Kidney tubule cell (primary cell): ENCODE measurements around the gene EDARADD.
A peak's percentile ranks its signal among the peaks of the same experiment; 100 is the strongest.
"Not testable (repeated sequence)": the region's sequence is repeated elsewhere in the genome, so short reads cannot be mapped to it uniquely, and the experiment has no call there.

Source experiments
- DNase-seq: peaks from one replicate; pipeline ENCODE4 v3.0.0-alpha.2; 2018; ENCODE audit warnings: low spot score

EDARADD gene

DNA sequence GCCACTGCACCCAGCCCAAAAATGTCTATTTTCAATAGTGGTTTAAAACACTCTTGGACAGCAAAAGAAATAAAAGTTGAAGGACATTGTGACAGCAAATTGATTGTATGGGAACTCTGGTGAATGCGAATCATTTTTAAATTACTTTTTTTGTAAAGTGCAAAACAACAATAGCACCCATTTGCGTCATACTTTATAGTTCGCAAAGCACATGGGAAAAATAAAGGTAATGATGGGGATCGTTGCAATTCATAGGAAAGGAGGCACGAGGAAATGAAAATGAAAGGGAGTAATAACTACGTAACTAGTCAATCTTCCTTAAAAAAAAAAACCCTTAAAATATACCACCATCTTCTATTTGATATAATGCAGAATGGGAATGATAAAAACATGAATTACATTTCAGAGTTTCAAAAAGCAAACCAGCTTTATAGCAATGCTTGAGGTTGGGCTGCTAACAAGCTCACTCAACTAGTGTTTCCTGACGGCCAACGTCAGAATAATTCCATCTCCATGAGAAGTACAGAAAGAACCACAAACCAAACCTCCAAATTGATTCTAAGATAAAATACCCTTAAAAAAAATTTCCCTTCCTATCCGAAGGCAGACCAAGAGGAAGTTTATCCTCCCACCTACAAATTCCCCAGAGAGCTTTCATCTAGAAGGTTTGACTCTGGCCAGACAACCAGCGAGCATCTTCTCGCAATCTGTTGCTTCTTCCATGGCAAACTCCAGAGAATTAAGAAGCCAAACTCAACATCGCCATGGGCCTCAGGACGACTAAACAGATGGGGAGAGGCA lies at the start of gene EDARADD:
EDARADD (plus strand) TSS at position 606 of the 801 bp plus-strand sequence; CDS start at position 765, 159 bp downstream.
- DNase-seq, result no peak

DNA sequence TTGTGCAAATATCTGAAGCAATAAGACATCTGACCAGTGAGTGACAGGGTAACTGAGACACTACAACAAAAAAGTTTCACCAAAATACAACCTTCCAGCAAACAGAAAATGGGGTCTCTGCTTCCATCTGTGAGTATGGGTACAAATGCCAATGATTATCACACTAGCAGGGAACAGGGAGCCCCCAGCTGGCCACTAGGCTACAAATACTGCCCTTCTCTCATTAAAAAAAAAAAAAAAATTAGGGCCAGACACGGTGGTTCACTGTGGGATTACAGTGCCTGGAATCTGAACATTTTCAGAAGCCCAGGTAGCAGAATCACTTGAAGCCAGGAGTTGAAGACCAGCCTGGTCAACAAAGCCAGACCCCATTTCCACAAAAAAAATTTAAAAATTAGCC lies 48.4 kb upstream of the EDARADD start:
- DNase-seq, result no peak

DNA sequence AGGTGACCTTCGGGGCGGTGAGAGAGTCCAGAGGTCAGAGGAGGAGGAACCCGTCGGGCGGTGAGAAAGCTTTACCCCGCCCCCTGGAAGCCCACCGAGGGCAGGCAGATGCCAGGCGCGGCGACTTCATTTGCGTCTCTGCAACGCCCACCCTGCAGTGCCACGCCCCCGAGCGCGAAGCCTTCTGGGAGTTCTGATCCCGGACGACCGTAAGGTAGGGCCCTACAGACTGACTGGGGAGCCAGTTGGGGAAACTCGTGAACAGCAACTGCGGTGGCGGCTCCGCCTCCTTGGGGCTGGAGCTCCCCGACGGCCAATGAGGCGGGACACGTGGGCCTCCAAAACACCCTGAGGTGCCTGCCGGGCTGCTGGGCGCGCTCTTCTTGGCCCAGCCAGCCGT lies 46.0 kb upstream of the EDARADD start:
- no peak for DNase-seq

DNA sequence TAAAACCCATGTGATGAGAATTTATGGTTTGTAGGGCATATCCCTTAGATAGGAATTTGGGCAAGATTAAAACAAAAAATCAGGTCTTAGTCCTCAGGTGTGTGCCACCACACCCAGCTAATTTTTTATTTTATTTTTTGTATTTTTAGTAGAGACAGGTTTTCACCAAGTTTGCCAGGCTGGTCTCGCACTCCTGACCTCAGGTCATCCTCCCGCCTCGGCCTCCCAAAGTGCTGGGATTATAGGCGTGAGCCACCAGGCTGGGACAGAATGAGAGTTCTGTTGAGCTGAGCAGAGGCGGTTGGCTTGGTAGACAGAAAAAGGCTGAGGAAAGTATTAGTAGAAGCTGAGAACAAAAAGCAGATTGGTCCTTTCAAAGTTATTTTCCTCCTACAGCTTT lies 43.8 kb upstream of the EDARADD start:
- DNase-seq, result no peak

DNA sequence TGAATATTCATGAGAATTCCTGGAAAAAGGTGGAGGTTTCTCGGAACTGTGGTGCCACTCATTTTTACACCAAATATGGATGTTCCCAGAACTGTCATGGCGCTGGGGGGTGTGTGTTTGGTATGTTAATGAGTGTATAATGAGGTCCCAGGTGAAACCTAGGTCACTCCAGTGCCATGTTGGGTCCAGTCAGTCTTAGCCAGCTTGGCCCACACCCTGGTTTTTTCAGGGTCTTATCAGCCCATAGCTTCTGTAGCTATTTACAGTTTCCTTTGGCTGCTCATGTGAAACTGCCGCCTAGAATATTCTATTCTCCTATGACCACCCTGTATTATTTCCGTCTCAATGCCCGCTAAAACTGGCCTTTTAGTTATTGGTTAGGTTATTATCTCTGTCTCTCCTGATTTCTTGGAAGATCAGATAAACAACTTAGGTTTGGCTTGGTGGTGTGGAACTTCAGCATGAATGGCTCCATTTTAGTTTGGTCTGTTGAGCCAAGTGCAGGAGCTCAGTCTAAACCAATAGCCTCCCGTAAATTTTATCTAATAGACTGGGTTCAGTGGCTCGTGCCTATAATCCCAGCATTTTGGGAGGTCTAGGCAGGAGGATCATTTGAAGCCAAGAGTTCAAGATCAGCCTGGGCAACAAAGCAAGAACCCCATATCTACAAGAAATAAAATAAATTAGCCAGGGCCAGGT lies 42.1 kb upstream of the EDARADD start:
- DNase-seq, result no peak

DNA sequence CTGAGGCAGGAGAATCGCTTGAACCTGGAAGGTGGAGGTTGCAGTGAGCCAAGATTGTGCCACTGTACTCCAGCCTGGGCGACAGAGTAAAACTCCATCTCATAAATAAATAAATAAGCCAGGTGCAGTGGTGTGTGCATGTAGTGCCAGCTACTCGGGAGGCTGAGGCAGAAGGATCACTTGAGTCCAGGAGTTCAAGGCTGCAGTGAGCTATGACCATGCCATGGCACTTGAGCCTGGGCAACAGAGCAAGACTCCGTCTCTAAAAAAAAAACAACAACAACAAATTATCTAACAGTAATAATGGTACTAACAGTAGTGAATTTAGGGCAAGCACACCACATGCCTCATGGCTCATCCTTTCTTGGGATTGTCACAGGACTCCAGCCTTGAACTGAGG lies 41.3 kb upstream of the EDARADD start:
- not testable (repeated sequence) for DNase-seq

DNA sequence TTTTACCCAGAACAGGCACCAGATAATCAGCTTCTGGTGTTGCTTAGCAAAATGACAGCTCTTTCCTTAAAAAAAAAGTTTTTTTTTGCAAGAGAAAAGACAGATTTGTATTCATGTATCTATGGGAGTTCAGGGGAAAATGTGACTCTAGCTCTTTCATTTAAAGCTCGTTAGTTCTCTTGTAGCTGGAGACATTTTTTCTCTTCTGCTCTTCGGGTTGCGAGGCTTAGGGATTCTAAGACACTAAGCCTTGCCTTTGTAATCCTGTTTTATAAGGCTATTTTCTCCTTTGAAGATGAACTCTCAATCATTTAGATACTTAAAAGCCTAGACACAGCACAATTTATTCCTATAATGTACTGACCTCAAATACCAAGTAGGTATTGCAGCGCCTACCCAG lies 40.3 kb upstream of the EDARADD start:
- no peak for DNase-seq

DNA sequence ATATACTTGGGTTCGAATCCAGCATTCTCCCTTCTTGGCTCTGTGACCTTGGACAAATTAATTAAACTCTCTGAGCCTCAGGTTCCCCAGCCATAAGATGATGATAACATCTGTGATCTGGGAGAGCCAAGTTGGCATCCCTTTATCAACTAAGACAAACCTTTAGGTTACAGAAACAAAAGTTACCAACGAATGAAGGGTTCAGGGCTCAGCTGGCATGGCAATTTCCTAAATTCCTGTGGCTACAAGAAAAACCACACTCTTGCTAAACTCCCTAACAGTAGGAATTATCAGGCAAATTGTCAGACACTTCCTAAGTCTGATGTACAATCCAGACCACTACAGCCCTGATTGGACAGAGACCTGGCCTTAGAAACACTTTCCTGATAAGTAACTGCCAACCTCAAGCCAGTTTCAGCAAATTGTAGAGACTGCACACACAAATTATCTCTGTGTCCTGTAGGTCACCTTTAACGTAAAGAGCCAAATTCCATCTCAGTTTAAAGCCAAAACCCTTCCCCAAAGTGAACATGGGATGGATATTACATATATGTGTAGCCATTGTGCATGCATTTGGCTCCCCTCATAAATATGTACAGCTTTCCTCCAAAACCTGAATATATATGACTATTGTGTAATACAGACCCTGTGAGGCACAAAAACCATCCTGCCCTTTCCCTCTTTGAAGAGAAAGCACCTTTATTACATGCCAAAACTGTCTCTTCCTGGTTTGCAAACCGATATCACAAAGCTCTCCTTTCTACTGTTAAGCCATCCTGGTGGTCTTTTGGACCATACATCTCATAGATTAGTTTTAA lies 39.5 kb upstream of the EDARADD start:
- peak; percentile 17 for DNase-seq

DNA sequence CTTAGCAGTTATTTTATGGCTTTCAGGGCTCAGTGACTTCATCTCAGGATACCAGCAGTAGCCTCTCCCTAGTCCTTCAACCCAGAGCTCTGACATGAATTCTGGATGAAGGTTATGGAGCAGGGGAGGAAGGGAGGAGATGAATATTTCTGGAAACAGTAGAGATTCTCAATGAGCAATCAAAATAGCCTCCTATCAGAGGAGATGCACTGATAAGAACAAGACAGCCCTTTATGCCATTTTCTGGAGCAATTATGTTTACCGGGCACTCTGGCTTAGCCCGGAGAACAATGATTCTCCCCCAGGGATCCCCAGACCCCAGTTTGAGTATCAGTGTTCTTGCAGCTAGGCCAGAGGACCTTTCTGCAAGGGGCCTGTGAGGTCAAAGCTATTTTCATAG lies 37.9 kb upstream of the EDARADD start:
- no peak for DNase-seq

DNA sequence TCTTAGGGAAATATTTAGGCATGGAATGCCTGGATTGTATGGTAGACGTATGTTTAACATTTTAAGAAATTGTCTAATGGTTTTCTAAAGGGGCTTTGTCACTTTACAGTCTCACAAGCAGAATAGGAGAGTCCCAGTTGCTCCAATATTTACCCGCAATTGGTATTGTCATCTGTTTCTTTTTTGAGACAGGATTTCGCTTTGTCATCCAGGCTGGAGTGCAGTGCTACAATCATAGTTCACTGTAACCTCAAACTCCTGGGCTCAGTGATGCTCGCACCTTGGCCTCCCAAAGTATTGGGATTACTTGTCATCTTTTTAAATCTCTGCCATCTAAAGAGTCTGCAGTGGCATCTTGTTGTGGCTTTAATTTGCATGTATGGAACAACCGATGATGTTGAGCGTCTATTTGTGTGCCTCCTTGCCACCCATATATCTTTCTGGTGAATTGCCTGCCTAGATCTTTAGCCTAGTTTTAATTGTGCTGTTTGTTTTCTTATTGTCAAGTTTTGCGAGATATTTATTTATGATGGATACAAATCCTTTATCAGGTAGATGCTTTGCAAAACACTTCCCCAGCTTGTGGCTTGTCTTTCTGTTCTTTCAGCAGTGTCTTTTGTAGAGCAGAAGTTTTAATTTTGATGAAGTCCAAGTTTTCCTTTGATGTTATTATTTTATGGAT lies 32.0 kb upstream of the EDARADD start:
- no peak for DNase-seq

DNA sequence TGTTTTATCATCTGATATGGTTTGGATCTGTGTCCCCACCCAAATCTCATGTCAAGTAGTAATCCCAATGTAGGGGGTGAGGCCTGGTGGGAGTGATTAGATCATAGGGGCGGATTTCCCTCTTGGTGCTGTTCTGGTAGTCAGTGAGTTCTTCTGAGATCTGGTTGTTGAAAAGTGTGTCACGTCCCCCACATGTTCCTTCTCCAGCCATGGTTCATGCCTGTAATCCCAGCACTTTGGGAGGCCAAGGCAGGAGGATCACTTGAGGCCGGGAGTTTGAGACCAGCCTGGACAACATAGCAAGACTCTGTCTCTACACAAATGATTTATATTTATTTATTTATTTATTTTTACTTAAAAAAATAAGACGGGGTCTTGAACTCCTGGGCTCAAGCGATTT lies 30.8 kb upstream of the EDARADD start:
- no peak for DNase-seq

DNA sequence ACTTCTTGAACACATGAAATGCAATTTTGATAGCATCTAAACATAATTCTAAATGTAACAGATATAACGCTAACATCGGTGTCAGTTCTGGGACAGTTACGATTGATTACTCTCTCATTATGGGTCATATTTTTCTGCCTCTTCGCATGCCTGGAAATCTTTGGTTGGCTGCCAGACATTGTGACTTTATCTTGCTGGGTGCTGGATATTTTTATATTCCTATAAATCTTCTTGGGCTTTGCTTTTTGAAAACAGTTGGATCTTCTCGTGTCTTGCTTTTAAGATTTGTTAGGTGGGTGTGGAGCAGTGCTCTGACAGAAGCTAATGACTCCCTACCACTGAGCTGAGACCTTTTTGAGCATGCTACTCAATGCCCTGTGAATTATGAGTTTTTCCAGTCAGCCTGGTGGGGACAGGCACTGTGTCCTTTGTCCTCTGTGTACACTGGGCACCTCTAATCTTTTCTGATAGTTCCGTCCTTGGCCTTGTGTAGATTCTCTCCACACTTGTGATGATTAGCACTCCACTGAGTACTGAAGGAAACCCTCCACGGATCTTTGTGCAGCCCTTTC lies 28.0 kb upstream of the EDARADD start:
- DNase-seq, result no peak

DNA sequence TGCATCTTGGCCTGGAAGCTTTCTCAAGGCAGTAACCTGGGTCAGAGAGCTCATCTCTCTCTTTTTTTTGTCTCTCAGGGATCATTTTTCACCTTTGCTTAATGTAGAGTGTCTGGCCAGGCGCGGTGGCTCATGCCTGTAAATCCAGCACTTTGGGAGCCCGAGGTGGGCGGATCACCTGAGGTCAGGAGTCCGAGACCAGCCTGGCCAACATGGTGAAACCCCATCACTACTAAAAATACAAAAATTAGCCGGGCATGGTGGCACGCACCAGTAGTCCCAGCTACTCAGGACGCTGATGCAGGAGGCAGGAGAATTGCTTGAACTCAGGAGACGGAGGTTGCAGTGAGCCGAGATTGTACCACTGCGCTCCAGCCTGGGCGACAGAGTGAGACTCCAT lies 27.4 kb upstream of the EDARADD start:
- DNase-seq, result not testable (repeated sequence)

DNA sequence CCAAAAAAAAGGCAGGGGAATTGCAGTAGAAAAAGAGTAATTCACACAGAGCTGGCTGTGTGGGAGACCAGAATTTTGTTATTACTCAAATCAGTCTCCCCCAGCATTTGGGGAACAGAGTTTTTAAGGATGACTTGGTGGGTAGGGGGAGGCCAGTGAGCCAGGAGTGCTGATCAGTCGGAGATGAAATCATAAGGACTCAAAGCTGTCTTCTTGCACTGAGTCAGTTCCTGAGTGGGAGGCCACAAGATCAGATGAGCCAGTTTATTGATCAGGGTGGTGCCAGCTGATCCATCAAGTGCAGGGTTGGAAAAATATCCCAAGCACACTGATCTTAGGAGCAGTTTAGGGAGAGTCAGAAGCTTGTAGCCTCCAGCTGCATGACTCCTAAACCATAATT lies 23.7 kb upstream of the EDARADD start:
- no peak for DNase-seq

DNA sequence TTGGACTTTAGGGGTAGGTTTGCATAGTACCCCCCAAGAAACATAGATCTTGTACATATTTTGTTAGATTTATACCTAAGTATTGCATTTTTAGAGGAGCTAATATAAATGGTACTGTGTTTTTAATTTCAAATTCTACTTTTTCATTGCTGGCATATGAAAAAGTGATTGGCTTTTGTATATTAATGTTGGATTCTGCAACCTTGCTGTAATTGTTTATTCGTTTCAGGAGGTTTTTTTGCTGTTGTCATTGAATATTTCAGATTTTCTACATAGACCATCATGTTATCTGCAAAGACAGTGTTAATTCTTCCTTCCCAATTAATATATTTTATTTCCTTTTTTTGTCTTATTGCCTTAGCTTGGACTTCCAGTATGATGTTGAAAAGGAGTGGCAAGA lies 23.0 kb upstream of the EDARADD start:
- DNase-seq, result no peak

DNA sequence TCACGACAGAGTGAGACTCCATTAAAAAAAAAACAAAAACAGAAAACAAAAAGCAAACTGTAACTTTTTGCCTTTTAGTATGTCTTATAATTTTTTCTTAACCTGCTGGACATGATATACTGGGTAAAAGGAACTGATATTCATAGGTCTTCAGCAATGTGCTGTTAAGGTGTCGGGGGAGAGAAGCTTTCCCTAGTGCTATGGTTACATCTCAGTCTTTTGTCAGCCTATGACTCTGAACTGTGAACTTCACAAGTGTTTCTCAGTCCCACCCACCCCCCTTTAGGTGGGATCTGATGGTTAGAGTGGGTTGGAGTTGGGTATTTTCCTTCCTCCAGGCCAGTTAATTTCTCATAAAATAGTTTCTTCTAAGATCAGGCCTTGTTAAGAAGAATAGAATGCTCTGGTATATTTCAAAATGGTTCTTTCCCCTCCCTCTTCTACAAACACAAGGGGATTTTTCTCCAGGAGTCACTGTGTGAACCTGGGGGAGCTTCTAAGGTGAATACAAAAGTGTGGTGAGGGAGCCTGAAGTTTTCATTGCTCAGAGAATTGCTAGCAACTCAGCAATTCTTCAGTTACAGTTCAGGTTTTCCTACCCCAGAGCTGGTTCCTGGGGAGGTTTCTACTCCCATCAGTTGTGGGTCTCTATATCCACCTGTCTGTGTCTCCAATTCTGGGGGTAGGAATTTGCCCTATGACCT lies 16.1 kb upstream of the EDARADD start:
- no peak for DNase-seq

DNA sequence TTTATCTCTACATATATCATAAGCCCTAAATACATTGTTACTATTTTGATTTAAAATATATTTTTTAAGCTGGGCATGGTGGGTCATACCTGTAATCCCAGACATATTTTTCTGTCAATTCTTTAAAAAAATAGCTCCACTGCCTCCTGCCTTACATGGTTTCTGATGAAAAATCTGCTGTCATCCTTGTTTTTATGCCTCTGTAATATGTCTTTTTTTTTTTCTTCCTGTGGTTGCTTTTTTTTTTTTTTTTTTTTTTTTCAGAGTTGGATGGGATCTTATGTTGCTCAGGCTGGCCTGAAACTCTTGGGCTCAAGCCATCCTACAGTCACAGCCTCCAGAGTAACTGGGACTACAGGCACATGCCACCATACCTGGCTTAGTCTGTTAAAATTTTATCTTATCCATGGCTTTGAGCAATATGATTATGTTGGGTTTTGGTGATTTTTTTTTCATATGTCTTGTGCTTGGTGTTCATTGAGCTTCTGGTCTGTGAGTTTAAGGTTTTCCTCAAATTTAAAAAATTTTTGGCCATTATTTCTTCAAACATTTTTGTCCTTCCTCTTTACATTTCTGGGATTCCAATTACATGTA lies 12.4 kb upstream of the EDARADD start:
- no peak for DNase-seq

DNA sequence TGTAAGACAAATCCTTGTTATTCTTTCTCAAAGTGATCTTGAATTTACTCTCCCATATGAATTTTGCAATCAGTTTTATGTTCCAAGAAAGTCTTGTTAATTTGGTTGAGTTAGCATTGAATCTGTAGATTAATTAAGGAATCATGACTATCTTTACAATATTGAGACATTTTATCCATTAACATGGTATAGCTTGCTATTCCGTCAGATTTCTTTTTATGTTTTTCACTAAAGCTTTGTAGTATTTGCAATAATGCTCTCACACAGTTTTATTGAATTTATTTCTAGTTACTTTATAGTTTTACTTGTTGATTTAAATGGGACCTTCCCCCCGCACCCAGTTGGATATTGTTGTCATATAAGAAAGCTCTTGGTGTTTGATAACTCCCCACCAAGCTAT lies 5.8 kb upstream of the EDARADD start:
- DNase-seq, result no peak

DNA sequence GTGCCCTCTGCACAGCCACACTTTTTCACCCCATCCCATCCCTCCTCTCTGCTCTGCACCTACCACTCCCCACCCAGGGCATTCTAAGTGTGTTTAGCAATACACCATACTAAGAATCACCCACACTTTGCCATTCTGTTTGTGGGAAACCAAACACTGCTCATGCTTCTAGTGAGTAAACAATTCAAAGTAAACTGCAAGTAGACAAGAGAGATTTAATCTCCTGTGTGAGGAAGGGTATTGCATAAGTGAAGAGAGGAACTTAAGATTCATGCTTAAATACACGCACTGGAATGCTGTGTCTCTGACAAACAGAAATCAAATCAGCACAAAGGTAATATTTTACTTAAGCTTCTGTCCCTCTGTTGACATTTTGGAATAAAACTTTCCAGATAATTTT lies 4.8 kb upstream of the EDARADD start:
- no peak for DNase-seq

DNA sequence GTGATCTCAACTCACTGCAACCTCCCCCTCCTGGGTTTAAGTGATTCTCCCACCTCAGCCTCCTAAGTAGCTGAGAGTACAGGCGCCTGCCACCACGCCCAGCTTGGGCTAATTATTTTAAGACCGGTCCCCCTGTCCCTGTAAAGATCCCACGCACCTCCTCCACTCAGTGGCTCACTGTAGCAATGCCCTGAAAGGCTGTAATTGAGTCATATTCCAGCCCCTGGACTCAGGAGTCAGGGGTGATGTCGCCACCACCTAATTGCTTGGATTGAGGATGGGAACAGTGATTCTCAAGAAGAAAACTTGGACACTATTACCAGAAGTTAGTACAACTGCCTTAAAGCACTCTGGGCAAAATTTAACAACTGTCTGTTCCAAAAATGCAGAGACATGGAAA lies 3.1 kb upstream of the EDARADD start:
- DNase-seq, result no peak

DNA sequence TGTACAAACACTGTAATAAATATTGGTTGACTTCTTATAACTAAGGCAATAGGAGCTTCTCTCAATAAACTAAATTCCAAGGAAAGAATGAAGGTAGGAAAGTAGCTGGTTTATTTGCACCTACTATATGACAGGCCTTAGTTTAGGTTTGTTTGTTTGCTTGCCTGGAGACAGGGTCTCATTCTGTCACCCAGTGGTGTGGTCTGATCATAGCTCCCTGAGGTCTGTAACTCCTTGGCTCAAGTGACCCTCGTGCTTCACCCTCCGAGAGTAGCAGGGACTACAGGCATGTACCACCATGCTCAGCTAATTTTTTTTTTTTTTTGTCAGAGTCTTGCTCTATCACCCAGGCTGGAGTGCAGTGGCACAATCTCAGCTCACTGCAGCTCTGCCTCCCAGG lies 1.9 kb upstream of the EDARADD start:
- no peak for DNase-seq
